Kidney (tissue), 14 donors: ENCODE results near the gene VBP1. TPM values are rescaled to one million over a fixed set of nuclear protein-coding genes. Genes with fewer than 3 reads are reported as not detected.
"Not testable (repeated sequence)": the region's sequence is repeated elsewhere in the genome, so short reads cannot be mapped to it uniquely, and the experiment has no call there.

Experiments used
- DNase-seq, 5 donors: peaks; one replicate each; pipeline ENCODE4 v3.0.0-alpha.2; 2013 to 2020
- FAIRE-seq: peaks from 2 replicates; lab custom pipeline; 2012; peaks lifted over from hg19 to GRCh38; lab: Jason Lieb, UNC
- H3K27ac ChIP-seq, 2 donors: one replicate each; pipeline ENCODE4 v1.7.0; 2013; ENCODE audit warnings: low read depth in 2 of 2, low read length in 2 of 2, inconsistent platforms in 1 of 2
- H3K27me3 ChIP-seq: one replicate; pipeline ENCODE4 v1.7.1; 2013; ENCODE audit warnings: low read length, inconsistent platforms; ENCODE audit not compliant: control insufficient read depth, insufficient read depth
- H3K36me3 ChIP-seq, 3 donors: one replicate each; pipeline versions ENCODE4 v1.7.0 to v1.7.1; 2013; ENCODE audit warnings: low read length in 3 of 3, control low read depth in 1 of 3, inconsistent platforms in 1 of 3; ENCODE audit not compliant: insufficient read depth in 3 of 3, control insufficient read depth in 2 of 3
- H3K4me1 ChIP-seq, 3 donors: one replicate each; pipeline versions ENCODE4 v1.7.0 to v1.7.1; 2013; ENCODE audit warnings: low read length in 3 of 3, inconsistent platforms in 1 of 3, low read depth in 1 of 3; ENCODE audit not compliant: control insufficient read depth in 2 of 3, insufficient read depth in 2 of 3
- H3K4me3 ChIP-seq, 3 donors: one replicate each; pipeline versions ENCODE4 v1.7.0 to v1.8.1; 2013; ENCODE audit warnings: low read length in 3 of 3, control low read depth in 1 of 3, inconsistent platforms in 1 of 3
- H3K9ac ChIP-seq, 3 donors: one replicate each; pipeline versions ENCODE4 v1.7.0 to v1.7.1; 2013; ENCODE audit warnings: low read length in 3 of 3, control low read depth in 1 of 3, inconsistent platforms in 1 of 3
- H3K9me3 ChIP-seq, 3 donors: one replicate each; pipeline versions ENCODE4 v1.7.0 to v1.7.1; 2013; ENCODE audit warnings: low read length in 3 of 3, control low read depth in 1 of 3, inconsistent platforms in 1 of 3; ENCODE audit not compliant: control insufficient read depth in 2 of 3, insufficient read depth in 1 of 3
- CTCF ChIP-seq: IDR thresholded peaks from 3 replicates; pipeline ENCODE4 v1.5.1; 2012; ENCODE audit warnings: mild to moderate bottlenecking, moderate library complexity, borderline replicate concordance; ENCODE audit not compliant: insufficient read depth; ENCODE audit errors: extremely low read depth
- intact Hi-C: fragments of 100-400 bp; cut with DNase I; formaldehyde crosslinking; loops from one replicate; pipeline ENCODE4 v1.11.1; 2022
- polyA plus RNA-seq: library from polyadenylated mRNA; stranded (reverse); fragments of 350-450 nt; fragmentation: Illumina TruSeq; extraction: RNeasy Lipid Tissue Mini Kit (QIAGEN cat#74804); gene quantifications from one replicate; pipeline ENCODE4 v1.2.3, GENCODE V29; 2014; ENCODE audit warnings: low read depth, low replicate concordance; ENCODE audit not compliant: insufficient read depth
- total RNA-seq: library from RNA; stranded (reverse); fragmentation: NEBNext Ultra II Directional; extraction: Animal tissue kit (Norgen Biotek cat#: 25700); gene quantifications from one replicate; pipeline ENCODE4 v1.2.1, GENCODE V29; 2021
- donor health status: control.
- donor health status: control.
- donor health status: control.
- donor health status: control.
- donor health status: control.
- donor health status: DM: yes; HTN: yes; CAD: no.
- donor health status: Normal renal cell carcinoma (clear cell type).

Gene VBP1
- total and polyA plus RNA-seq, 2 donors from 2014 or later: 38.4 to 53.8 TPM

GRCh38 chrX:155218777-155219176 lies 2.5 kb downstream of the VBP1 start:
- Histone ChIP-seq H3K36me3 (peaks cover 0 to 3% (median 0%) of the 10 kb centered on the region in 3 donors), H3K27ac (no peak overlapping the region), H3K9me3 (no peaks in the 10 kb centered on the region), H3K27me3 (no peaks in the 10 kb centered on the region), H3K4me3 (no peak overlapping the region), H3K9ac (no peak overlapping the region), H3K4me1 (peaks cover 0 to 12% (median 5%) of the 10 kb centered on the region in 3 donors)
- intact Hi-C loops: no loop called here
- TF ChIP-seq CTCF: no peak
- FAIRE-seq: no peak
- no peak for DNase-seq

DNA sequence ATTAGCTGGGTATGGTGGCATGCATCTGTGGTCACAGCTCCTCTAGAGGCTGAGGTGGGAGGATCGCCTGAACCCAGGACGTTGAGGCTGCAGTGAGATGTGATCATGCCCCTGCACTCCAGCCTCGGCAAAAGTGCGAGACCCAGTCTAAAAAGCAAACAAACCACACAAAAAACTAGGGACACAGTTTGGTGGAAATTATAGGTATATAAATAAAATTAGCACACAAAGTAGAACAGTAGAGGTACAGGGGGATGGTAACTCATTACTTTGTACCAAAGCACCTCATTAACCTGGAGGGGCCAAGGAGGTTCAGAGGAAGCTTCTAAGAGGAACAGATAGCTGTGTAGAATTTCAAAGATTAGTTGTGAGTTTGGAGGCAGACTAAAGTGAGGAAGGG lies 5.1 kb downstream of the VBP1 start:
- no peak for FAIRE-seq
- Histone ChIP-seq H3K9ac (no peak overlapping the region), H3K27me3 (no peaks in the 10 kb centered on the region), H3K4me1 (peaks cover 0 to 6% (median 5%) of the 10 kb centered on the region in 3 donors), H3K9me3 (no peaks in the 10 kb centered on the region), H3K27ac (no peak overlapping the region), H3K4me3 (no peak overlapping the region), H3K36me3 (peaks cover 0 to 3% (median 0%) of the 10 kb centered on the region in 3 donors)
- no peak for TF ChIP-seq CTCF
- DNase-seq: no peak
- intact Hi-C loops: no loop called here

GRCh38 chrX:155223746-155224145 lies 7.5 kb downstream of the VBP1 start:
- H3K9me3 ChIP-seq, FAIRE-seq, H3K9ac ChIP-seq, intact Hi-C loops, H3K27me3 ChIP-seq, H3K4me1 ChIP-seq, H3K27ac ChIP-seq, H3K4me3 ChIP-seq, H3K36me3 ChIP-seq: not testable (repeated sequence)
- DNase-seq: peak in 1 of 5 donors; percentile 66

DNA sequence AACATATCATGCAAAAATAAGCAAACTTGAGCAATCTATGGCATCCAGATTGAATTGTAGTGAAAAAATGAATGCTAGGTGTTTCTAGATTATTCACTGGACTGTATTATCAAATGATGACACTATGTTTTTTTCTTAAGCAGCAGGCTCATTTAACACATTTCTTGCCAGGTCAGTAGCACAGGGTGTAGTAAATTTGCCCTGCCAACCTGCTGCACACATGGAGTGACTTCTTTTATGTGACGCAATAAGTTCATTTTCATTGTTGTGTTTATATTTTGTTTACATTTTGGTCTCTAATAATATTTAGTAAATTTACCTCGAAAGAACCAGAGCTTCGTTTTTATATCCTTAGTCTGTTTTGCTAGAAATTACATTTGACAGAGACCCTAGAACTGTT lies 9.5 kb downstream of the VBP1 start:
- TF ChIP-seq CTCF: no peak
- Histone ChIP-seq H3K4me3 (no peak overlapping the region), H3K27ac (no peak overlapping the region), H3K9me3 (no peaks in the 10 kb centered on the region), H3K36me3 (peaks cover 0 to 15% (median 3%) of the 10 kb centered on the region in 3 donors), H3K4me1 (no peaks in the 10 kb centered on the region), H3K27me3 (no peaks in the 10 kb centered on the region), H3K9ac (no peak overlapping the region)
- no peak for DNase-seq
- intact Hi-C loops: no loop called here
- no peak for FAIRE-seq
